Calu3 (cell line): Measurements from ENCODE around the gene SCAPER. TPM values are rescaled to one million over a fixed set of nuclear protein-coding genes. Genes with fewer than 3 reads are reported as not detected.

Experiments used
- BruUV-seq: library from RNA; stranded (reverse); fragments of 400-500 nt; replicated peaks from 2 replicates; lab custom pipeline; 2021; lab: Mats Ljungman, UMichigan
- CTCF ChIA-PET: fragments of 300-600 bp; sonication (Branson Sonifier 250); formaldehyde crosslinking; loops from one replicate; lab custom pipeline; 2022; ENCODE audit warnings: antibody characterized with exemption; lab: Charles Lee
- DNase-seq: peaks from one replicate; pipeline ENCODE4 v3.0.0; 2022
- H3K27ac Mint-ChIP-seq: one replicate; pipeline ENCODE4 v1.8.0; 2022; ENCODE audit warnings: mixed read lengths; ENCODE audit not compliant: unreplicated experiment
- H3K27me3 Mint-ChIP-seq: one replicate; pipeline ENCODE4 v1.8.0; 2022; ENCODE audit warnings: mixed read lengths; ENCODE audit not compliant: unreplicated experiment
- H3K36me3 Mint-ChIP-seq: one replicate; pipeline ENCODE4 v1.8.0; 2022; ENCODE audit warnings: mild to moderate bottlenecking, moderate library complexity, mixed read lengths; ENCODE audit not compliant: insufficient read depth, unreplicated experiment
- H3K4me1 Mint-ChIP-seq: one replicate; pipeline ENCODE4 v1.8.0; 2022; ENCODE audit warnings: mild to moderate bottlenecking, low read depth, mixed read lengths; ENCODE audit not compliant: unreplicated experiment
- H3K4me3 Mint-ChIP-seq: one replicate; pipeline ENCODE4 v1.8.0; 2022; ENCODE audit warnings: mild to moderate bottlenecking, low read depth, moderate library complexity, mixed read lengths; ENCODE audit not compliant: unreplicated experiment
- H3K9me3 Mint-ChIP-seq: one replicate; pipeline ENCODE4 v1.8.0; 2022; ENCODE audit warnings: low read depth, mixed read lengths; ENCODE audit not compliant: unreplicated experiment
- CTCF ChIP-seq: fragments of 200-600 bp; IDR thresholded peaks from one replicate; pipeline ENCODE4 v1.8.0; 2022; ENCODE audit warnings: antibody characterized with exemption; ENCODE audit not compliant: unreplicated experiment
- intact Hi-C: fragments of 100-400 bp; cut with micrococcal nuclease; formaldehyde crosslinking; loops from one replicate; pipeline ENCODE4 v1.10.0; 2022; ENCODE audit not compliant: unreplicated experiment
- total RNA-seq: library from RNA; stranded (reverse); gene quantifications from 2 replicates; pipeline ENCODE4 v1.2.3, GENCODE V29; 2022

The SCAPER gene
- total RNA-seq, 1 experiment from 2014 or later: 34.8 TPM

DNA sequence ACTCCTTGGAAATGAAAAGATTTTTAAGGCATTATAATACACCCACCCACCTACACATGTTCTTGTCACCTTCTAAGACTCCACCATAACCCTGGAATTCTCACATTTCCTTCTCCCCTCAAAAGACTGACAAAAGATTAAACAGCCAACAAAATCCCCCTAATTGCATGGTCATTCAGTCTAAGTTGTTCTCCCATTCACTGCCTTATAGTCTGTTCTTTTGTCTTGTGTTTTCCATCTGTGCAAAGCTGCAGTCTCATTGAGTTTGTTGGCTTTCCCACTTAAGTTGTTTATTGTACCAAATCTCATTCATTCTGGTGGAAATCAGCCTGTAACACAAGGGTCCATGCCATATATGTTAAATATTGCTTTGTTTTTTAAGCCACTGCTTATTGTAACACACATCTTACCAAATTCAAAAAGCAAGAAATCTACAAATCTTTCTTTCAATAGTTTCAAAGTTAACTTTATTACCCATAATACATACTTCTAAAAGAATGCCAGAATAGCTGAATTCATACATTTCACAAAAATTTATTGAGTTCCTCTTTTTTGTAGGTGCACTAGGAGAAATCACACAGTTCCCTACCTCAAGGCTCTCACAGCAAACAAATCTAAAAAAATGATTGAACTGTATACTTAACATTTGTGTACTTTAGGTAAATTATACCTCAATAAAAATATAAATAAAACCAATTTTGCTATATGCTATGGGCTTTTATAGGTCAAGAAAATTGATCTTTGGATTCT is 24.0 kb upstream of the SCAPER start:
- Mint-ChIP-seq H3K27ac (no peak overlapping the region), H3K27me3 (no peaks in the 10 kb centered on the region), H3K9me3 (no peaks in the 10 kb centered on the region), H3K36me3 (peaks cover 20% of the 10 kb centered on the region), H3K4me1 (peaks cover 12% of the 10 kb centered on the region), H3K4me3 (no peak overlapping the region)
- intact Hi-C loops: no loop called here
- TF ChIP-seq CTCF: no peak
- no peak for DNase-seq
- CTCF ChIA-PET: no interaction called here
- BruUV-seq: no TSS peak

GRCh38 chr15:76928201-76928600 is 23.1 kb upstream of the SCAPER start:
- Mint-ChIP-seq H3K36me3 (peaks cover 20% of the 10 kb centered on the region), H3K9me3 (no peaks in the 10 kb centered on the region), H3K27ac (no peak overlapping the region), H3K4me3 (no peak overlapping the region), H3K4me1 (peaks cover 7% of the 10 kb centered on the region), H3K27me3 (peaks cover under 1% of the 10 kb centered on the region)
- no TSS peak for BruUV-seq
- CTCF ChIA-PET: no interaction called here
- no peak for DNase-seq
- intact Hi-C loops: no loop called here
- no peak for TF ChIP-seq CTCF

DNA sequence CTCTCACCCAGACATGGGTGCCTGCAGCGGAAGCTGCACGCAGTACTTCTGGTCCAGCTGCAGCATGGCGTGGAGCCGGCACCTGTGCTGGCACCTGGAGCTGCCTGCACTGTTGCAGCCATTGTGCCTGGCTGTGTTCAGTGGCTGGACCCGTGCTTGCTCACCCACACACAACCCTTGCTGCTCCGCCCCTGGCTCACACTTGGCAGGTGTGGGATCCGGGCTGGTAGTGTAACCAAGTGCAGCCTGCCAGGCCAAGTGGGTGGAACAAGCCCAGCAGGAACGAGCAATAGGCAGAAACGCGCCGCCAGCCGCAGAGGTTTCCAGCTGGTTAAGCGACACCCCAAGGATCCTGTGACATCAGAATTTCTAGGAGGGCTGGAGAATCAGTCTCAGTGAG is 11.2 kb upstream of the SCAPER start:
- no peak for DNase-seq
- H3K9me3 Mint-ChIP-seq: no peaks in the 10 kb centered on the region
- no peaks in the 10 kb centered on the region for H3K4me1 Mint-ChIP-seq
- no TSS peak for BruUV-seq
- peaks cover 77% of the 10 kb centered on the region for H3K27me3 Mint-ChIP-seq
- H3K36me3 Mint-ChIP-seq: no peaks in the 10 kb centered on the region
- H3K4me3 Mint-ChIP-seq: no peak overlapping the region
- intact Hi-C loops: no loop called here
- CTCF ChIA-PET: no interaction called here
- no peak overlapping the region for H3K27ac Mint-ChIP-seq
- no peak for TF ChIP-seq CTCF

DNA sequence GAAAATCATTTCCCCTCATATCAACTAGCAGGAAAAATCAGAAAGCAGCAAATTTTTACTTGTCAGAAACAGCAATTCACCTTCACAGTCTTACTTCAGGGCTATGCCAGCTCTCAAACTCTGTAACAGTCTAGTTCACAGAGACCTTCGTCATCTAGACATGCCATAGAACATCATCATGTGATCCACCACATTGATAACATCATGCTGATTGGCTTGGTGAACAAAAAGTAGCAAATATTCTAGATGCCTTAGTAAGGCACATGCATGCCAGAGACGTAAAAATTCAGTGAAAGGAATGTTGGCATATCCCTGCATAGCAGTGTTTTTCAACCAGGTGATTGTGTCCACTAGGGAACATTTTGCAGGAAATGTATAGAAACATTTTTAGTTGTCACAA is 8.6 kb upstream of the SCAPER start:
- intact Hi-C loops: no loop called here
- no peaks in the 10 kb centered on the region for H3K36me3 Mint-ChIP-seq
- no peaks in the 10 kb centered on the region for H3K4me1 Mint-ChIP-seq
- H3K9me3 Mint-ChIP-seq: no peaks in the 10 kb centered on the region
- H3K4me3 Mint-ChIP-seq: no peak overlapping the region
- no peak for DNase-seq
- H3K27ac Mint-ChIP-seq: no peak overlapping the region
- no TSS peak for BruUV-seq
- CTCF ChIA-PET: no interaction called here
- H3K27me3 Mint-ChIP-seq: peaks cover 51% of the 10 kb centered on the region
- no peak for TF ChIP-seq CTCF
